Measurements from ENCODE around the gene SDHC. TPM values are rescaled to one million over a fixed set of nuclear protein-coding genes. Genes with fewer than 3 reads are reported as not detected.

SDHC gene
- total and polyA plus RNA-seq, 2 of the 13 experiments (the other 11 are each of a cell fraction or from before 2014, with no cell fraction given) = 27.1 to 229 TPM

DNA sequence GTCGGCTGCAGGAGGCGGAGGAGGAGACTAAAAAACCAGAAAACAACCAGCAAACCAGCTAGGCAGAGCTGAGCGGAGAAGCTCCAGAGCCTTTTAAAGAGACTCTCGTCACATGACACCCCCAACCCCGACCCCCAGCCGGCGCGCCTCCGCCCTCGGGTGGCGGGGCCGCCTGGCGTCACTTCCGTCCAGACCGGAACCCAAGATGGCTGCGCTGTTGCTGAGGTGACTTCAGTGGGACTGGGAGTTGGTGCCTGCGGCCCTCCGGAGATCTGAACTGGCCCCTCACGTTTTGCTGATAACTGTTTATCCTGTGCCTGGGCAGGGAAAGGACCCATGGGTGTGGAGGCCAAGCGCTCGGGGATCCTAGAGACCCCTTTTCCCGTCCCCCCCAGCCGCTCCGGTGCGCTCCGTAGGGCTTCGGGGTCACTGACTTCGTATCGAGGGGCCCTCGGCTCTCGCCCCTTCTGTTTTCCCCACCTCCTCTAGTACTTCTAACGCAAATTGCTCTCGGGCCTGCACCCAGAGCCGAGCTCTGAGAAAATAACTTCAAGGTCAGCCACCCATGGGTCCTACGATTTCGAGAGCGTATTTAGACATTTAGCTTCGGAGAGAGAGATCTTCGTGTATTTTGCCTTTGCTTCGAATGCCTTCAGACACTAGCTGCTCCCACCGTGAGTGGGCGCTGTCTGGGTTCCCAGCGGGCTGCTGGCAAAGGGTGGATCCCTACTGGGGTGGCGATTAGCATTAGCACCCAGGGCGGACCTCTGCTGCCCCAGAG is at the start of gene SDHC (continued):
- TF ChIP-seq ZNF280B (CRISPR knock-in tag; IDR thresholded peaks at IDR 0.05; ENCODE audit: borderline replicate concordance) (no peak), RBM22 (optimal IDR thresholded peaks at IDR 0.05; ENCODE audit: low read length) (no peak), ELF1 (CRISPR knock-in tag; IDR thresholded peaks at IDR 0.05) (peak; percentile 73), PAWR (CRISPR knock-in tag; IDR thresholded peaks at IDR 0.05; ENCODE audit: borderline replicate concordance) (no peak), CHD2 (IDR thresholded peaks at IDR 0.05; ENCODE audit: low read depth, low read length) (no peak; the same call in 1 of the 2 replicates), ZNF30 (CRISPR knock-in tag; IDR thresholded peaks at IDR 0.05) (no peak), SIN3B (IDR thresholded peaks at IDR 0.05; ENCODE audit: low read length) (peak; percentile 72; the same call in 1 of the 2 replicates), RFX1 (IDR thresholded peaks at IDR 0.05) (no peak), U2AF2 (IDR thresholded peaks at IDR 0.05; ENCODE audit: low read depth, low read length) (no peak; the same call in 1 of the 2 replicates), FUBP1 (CRISPR knock-in tag; IDR thresholded peaks at IDR 0.05; ENCODE audit: borderline replicate concordance) (no peak), ISX (CRISPR knock-in tag; conservative IDR thresholded peaks at IDR 0.05) (no peak), SALL1 (CRISPR knock-in tag; IDR thresholded peaks at IDR 0.05) (peak; percentile 59), ZNF383 (CRISPR knock-in tag; IDR thresholded peaks at IDR 0.05; ENCODE audit: borderline replicate concordance) (no peak), ZFP1 (CRISPR knock-in tag; IDR thresholded peaks at IDR 0.05) (no peak), MXD1 (CRISPR knock-in tag; IDR thresholded peaks at IDR 0.05) (no peak), SMAD3 (CRISPR knock-in tag; IDR thresholded peaks at IDR 0.05) (peak; percentile 28; the same call in 1 of the 2 replicates)
- TF ChIP-seq, protein P1, sequence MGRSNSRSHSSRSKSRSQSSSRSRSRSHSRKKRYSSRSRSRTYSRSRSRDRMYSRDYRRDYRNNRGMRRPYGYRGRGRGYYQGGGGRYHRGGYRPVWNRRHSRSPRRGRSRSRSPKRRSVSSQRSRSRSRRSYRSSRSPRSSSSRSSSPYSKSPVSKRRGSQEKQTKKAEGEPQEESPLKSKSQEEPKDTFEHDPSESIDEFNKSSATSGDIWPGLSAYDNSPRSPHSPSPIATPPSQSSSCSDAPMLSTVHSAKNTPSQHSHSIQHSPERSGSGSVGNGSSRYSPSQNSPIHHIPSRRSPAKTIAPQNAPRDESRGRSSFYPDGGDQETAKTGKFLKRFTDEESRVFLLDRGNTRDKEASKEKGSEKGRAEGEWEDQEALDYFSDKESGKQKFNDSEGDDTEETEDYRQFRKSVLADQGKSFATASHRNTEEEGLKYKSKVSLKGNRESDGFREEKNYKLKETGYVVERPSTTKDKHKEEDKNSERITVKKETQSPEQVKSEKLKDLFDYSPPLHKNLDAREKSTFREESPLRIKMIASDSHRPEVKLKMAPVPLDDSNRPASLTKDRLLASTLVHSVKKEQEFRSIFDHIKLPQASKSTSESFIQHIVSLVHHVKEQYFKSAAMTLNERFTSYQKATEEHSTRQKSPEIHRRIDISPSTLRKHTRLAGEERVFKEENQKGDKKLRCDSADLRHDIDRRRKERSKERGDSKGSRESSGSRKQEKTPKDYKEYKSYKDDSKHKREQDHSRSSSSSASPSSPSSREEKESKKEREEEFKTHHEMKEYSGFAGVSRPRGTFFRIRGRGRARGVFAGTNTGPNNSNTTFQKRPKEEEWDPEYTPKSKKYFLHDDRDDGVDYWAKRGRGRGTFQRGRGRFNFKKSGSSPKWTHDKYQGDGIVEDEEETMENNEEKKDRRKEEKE (IDR thresholded peaks at IDR 0.05) = no peak
- TF ChIP-seq, protein P2, sequence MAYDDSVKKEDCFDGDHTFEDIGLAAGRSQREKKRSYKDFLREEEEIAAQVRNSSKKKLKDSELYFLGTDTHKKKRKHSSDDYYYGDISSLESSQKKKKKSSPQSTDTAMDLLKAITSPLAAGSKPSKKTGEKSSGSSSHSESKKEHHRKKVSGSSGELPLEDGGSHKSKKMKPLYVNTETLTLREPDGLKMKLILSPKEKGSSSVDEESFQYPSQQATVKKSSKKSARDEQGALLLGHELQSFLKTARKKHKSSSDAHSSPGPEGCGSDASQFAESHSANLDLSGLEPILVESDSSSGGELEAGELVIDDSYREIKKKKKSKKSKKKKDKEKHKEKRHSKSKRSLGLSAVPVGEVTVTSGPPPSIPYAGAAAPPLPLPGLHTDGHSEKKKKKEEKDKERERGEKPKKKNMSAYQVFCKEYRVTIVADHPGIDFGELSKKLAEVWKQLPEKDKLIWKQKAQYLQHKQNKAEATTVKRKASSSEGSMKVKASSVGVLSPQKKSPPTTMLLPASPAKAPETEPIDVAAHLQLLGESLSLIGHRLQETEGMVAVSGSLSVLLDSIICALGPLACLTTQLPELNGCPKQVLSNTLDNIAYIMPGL (CRISPR knock-in tag; IDR thresholded peaks at IDR 0.05; ENCODE audit: borderline replicate concordance in 1 of 2, low read depth in 1 of 2) = peak; percentile 56 to 75
- TF ChIP-seq, protein P3, sequence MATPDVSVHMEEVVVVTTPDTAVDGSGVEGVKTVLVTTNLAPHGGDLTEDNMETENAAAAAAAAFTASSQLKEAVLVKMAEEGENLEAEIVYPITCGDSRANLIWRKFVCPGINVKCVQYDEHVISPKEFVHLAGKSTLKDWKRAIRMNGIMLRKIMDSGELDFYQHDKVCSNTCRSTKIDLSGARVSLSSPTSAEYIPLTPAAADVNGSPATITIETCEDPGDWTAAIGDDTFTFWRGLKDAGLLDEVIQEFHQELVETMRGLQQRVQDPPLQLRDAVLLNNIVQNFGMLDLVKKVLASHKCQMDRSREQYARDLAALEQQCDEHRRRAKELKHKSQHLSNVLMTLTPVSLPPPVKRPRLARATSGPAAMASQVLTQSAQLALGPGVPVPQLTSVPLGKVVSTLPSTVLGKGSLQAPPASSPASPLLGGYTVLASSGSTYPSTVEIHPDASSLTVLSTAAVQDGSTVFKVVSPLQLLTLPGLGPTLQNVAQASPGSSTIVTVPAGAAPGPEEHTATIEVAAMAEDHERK (CRISPR knock-in tag; IDR thresholded peaks at IDR 0.05; ENCODE audit: low read depth) = no peak; the same call in 1 of the 2 replicates
